Head of caudate nucleus (tissue), 42 donors: Measurements from ENCODE around the gene LILRA1.
A peak's percentile ranks its signal among the peaks of the same experiment; 100 is the strongest.
"Not testable (repeated sequence)": the region's sequence is repeated elsewhere in the genome, so short reads cannot be mapped to it uniquely, and the experiment has no call there.

ENCODE experiments used
- DNase-seq, 42 donors: peaks; one replicate each; pipeline versions ENCODE4 v3.0.0 to v3.0.0-alpha.2; 2020 to 2021; ENCODE audit warnings: mixed read lengths in 7 of 42
- intact Hi-C: fragments of 100-400 bp; cut with DNase I; formaldehyde crosslinking; loops from one replicate; pipeline ENCODE4 v1.15.0; 2022

LILRA1 gene

GRCh38 chr19:54616057-54616456, 22.6 kb downstream of the LILRA1 start:
- intact Hi-C loops = no loop called here
- no peak for DNase-seq

GRCh38 chr19:54616821-54617560, 23.6 kb downstream of the LILRA1 start:
- intact Hi-C loops = no loop called here
- peak in 1 of 42 donors; percentile 27 for DNase-seq

- intact Hi-C loops = no loop called here
- no peak for DNase-seq
These were observed 27.0 kb downstream of the LILRA1 start for GRCh38 chr19:54620464-54620863.

GRCh38 chr19:54622431-54622830, 29.0 kb downstream of the LILRA1 start:
- intact Hi-C loops = no loop called here

GRCh38 chr19:54624234-54624633, 30.8 kb downstream of the LILRA1 start:
- DNase-seq, intact Hi-C loops: not testable (repeated sequence)

More at GRCh38 chr19:54622431-54622830, 29.0 kb downstream of the LILRA1 start:
- no peak for DNase-seq

GRCh38 chr19:54624934-54625730, 31.7 kb downstream of the LILRA1 start:
- intact Hi-C loops, DNase-seq: not testable (repeated sequence)

- DNase-seq = no peak
- intact Hi-C loops = no loop called here
These were observed 33.3 kb downstream of the LILRA1 start for GRCh38 chr19:54626757-54627156.

GRCh38 chr19:54627912-54628311, 34.5 kb downstream of the LILRA1 start:
- intact Hi-C loops, DNase-seq: not testable (repeated sequence)

- intact Hi-C loops, DNase-seq: not testable (repeated sequence)
These were observed 36.8 kb downstream of the LILRA1 start, which contains the start of gene LILRB1 for GRCh38 chr19:54630262-54630661. TSS of gene LILRB1 (plus strand) at chr19:54630484. CDS start at chr19:54631074, 590 bp downstream.

GRCh38 chr19:54630782-54631181, 37.4 kb downstream of the LILRA1 start:
- intact Hi-C loops = no loop called here
- no peak for DNase-seq

- intact Hi-C loops = not testable (repeated sequence)
- DNase-seq = peak in 1 of 42 donors; percentile 19
These were observed 38.3 kb downstream of the LILRA1 start for GRCh38 chr19:54631489-54632337.

GRCh38 chr19:54632517-54632916, 39.1 kb downstream of the LILRA1 start:
- intact Hi-C loops, DNase-seq: not testable (repeated sequence)

- intact Hi-C loops = no loop called here
- no peak for DNase-seq
These were observed 40.0 kb downstream of the LILRA1 start for GRCh38 chr19:54633401-54633800.

- DNase-seq, intact Hi-C loops: not testable (repeated sequence)
These were observed 42.6 kb downstream of the LILRA1 start for GRCh38 chr19:54636081-54636480.

- DNase-seq = no peak
- intact Hi-C loops = no loop called here
These were observed 45.3 kb downstream of the LILRA1 start for GRCh38 chr19:54638683-54639082.

GRCh38 chr19:54642953-54643352, 49.5 kb downstream of the LILRA1 start:
- intact Hi-C loops, DNase-seq: not testable (repeated sequence)

GRCh38 chr19:54643583-54643982, 50.2 kb downstream of the LILRA1 start:
- DNase-seq, intact Hi-C loops: not testable (repeated sequence)

GRCh38 chr19:54644056-54644455, 50.6 kb downstream of the LILRA1 start:
- intact Hi-C loops = no loop called here
- DNase-seq = peak in 27 of 42 donors; percentile 7 to 62 (median 40)

- intact Hi-C loops = no loop called here
- DNase-seq = peak in 1 of 42 donors; percentile 8
These were observed 53.0 kb downstream of the LILRA1 start for GRCh38 chr19:54646331-54646841.
